ENCODE measurements around the gene ZBTB7C. TPM values are rescaled to one million over a fixed set of nuclear protein-coding genes. Genes with fewer than 3 reads are reported as not detected.

ZBTB7C gene
- total RNA-seq, 1 donor = not detected

DNA sequence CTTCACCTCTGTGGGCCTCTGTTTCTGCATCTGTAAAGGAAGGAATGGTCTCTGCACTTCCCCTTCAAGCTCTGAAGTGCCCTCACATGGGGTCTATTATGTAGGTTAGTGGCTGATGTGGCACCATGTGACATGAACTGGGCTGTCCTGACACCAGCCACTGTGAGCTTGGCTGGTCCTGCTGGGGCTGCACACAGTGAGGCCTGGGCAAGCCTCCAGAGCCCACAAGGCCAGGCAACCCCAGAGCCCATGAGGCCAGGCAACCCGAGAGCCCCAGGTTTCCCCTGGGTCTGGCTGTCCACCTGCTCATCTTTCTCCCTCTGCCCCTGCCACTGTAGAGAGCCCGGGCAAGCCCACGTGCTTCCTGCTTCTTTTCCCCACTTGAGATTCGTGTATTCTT, 328.6 kb downstream of the ZBTB7C start:
- DNase-seq (ENCODE audit: low read depth) = no peak
- H3K4me3 ChIP-seq (ENCODE audit: low read depth, low read length) = no peak overlapping the region
- TF ChIP-seq, protein P1, sequence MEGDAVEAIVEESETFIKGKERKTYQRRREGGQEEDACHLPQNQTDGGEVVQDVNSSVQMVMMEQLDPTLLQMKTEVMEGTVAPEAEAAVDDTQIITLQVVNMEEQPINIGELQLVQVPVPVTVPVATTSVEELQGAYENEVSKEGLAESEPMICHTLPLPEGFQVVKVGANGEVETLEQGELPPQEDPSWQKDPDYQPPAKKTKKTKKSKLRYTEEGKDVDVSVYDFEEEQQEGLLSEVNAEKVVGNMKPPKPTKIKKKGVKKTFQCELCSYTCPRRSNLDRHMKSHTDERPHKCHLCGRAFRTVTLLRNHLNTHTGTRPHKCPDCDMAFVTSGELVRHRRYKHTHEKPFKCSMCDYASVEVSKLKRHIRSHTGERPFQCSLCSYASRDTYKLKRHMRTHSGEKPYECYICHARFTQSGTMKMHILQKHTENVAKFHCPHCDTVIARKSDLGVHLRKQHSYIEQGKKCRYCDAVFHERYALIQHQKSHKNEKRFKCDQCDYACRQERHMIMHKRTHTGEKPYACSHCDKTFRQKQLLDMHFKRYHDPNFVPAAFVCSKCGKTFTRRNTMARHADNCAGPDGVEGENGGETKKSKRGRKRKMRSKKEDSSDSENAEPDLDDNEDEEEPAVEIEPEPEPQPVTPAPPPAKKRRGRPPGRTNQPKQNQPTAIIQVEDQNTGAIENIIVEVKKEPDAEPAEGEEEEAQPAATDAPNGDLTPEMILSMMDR (IDR thresholded peaks at IDR 0.05; ENCODE audit: insufficient read depth, low read depth, low read length) = no peak

DNA sequence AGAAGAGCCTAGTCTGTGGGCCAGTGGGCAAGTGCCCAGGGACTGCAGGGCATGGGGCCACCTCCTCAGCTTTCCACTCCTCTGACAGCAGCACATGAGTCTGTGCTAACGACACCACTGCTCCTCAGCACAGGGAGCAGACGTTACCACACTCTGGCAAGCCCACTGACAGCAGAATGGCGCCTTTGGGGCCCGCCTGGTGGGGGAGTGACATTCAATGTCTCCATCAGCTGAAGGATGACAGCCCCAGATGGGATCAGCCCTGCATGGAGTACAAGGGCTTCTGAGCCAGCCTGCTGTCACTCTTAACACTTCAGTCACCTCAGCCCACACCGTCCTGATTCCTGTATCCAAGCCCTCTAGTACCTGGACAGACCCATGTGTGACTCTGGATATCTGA, 329.3 kb downstream of the ZBTB7C start:
- TF ChIP-seq, protein P1 (IDR thresholded peaks at IDR 0.05; ENCODE audit: insufficient read depth, low read depth, low read length) = no peak
- H3K4me3 ChIP-seq (ENCODE audit: low read depth, low read length) = no peak overlapping the region
- no peak for DNase-seq (ENCODE audit: low read depth)

DNA sequence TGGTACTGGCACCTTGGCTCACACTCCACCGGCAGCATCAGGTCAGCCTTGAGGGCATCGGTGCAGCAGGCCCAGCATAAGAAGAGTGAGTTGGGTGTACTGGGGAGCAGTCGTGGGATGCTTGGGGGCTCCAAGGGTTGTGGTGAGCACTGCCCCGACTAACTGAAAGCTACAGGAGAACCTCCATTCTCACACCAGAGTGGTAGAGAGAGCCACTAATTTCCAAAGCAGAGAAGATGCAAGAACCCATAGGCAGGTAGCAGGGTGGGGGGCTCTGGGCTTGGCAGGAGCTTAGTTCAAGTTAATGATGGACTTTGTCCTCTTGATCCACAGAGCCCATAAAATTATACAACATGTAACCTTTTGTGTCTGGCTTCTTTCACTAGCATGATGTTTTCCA, 330.7 kb downstream of the ZBTB7C start:
- no peak overlapping the region for H3K4me3 ChIP-seq (ENCODE audit: low read depth, low read length)
- TF ChIP-seq, protein P1 (IDR thresholded peaks at IDR 0.05; ENCODE audit: insufficient read depth, low read depth, low read length) = no peak
- no peak for DNase-seq (ENCODE audit: low read depth)

DNA sequence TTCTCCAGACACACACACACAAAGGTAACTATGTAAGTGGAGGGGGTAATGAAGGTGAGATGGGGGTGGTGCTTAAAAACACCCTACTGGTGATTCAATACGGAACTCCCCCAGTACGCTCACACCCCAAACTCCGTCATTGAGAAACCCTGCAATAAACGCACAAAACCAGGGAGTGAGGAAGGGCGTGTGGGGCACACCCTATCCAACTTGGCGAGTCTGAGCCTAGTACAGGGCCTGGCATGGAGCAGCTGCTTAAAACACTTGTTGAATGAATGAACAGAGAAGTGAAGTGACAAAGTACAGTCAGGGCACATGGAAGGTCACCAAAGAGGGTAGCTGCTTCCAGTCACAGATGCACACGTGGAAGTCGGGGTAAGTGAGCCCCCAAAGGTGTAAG, 331.9 kb downstream of the ZBTB7C start:
- TF ChIP-seq, protein P1 (IDR thresholded peaks at IDR 0.05; ENCODE audit: insufficient read depth, low read depth, low read length) = no peak
- no peak overlapping the region for H3K4me3 ChIP-seq (ENCODE audit: low read depth, low read length)
- DNase-seq (ENCODE audit: low read depth) = no peak

DNA sequence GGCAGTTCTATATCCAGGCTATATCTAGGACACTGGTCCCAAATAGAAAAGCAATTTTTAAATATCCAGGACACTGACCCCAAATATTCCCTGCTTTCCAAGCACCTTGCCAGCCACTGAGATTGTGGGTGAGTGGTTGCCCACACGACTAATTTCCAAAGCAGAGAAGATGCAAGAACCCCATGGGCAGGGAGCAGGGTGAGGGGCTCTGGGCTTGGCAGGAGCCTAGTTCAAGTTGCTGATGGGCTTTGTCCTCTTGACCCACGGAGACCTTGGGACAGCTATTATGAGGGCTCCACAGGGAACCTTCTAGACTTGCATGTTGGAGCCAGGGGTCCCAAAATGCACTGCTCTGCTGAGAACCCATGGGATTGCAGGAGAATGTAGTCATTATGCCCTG, 332.7 kb downstream of the ZBTB7C start:
- H3K4me3 ChIP-seq (ENCODE audit: low read depth, low read length) = no peak overlapping the region
- TF ChIP-seq, protein P1 (IDR thresholded peaks at IDR 0.05; ENCODE audit: insufficient read depth, low read depth, low read length) = no peak
- no peak for DNase-seq (ENCODE audit: low read depth)

DNA sequence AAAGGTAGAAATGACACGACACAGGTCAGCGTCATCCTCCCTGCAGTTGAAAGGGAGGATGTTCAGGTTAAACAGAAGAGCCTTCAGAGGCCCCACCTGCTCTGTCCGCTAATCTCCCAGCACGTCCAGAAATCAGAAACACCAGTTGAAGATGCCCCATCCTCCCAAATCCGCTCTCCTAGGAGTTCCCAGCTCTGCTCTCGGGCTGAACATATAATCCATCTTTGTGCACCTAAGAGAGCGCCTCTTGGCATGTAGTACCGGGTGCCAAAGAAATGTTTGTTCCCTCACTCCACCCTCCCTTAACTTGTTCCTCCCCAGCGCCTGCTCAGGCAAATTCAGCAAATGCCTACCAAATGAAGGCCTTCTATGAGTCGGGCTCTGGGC, 333.5 kb downstream of the ZBTB7C start:
- H3K4me3 ChIP-seq (ENCODE audit: low read depth, low read length) = no peak overlapping the region
- TF ChIP-seq, protein P1 (IDR thresholded peaks at IDR 0.05; ENCODE audit: insufficient read depth, low read depth, low read length) = no peak
- DNase-seq (ENCODE audit: low read depth) = no peak

DNA sequence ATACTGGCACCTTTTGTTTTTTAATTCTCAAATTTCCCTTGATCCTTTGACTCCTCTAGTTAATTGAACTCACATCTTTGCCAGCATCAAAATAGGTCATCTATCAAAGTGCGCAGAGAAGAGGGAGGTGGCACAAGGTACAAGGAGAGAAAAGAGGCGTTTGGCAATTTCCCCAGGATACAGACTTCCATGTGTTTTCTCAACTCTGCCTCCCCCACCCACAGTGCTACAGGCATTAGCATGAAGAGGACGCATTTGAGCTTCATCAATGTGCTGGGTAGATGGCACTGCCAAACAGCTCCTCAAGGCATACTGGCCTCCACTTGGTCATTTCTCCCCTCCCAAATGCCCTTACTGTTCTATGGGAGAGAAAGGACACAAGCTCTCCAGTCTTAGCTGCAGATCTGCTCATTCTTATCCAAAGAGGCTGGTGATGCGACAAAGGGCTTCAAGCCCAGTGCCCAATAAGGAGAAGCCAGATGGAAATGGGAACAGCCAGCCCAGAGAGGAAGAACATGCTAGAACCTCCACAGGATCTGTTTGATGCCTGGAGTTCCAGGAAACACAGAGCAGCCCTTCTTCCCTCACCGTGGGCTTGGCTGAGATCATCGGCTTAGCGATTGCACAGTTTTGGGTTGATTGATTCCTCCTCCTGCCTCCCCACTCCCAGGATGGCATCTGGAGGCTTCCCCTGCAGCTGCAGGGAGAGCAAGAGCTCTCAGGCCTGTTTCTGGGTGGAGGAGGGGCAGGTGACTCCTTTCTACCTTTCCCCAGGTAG, 334.1 kb downstream of the ZBTB7C start:
- DNase-seq (ENCODE audit: low read depth) = no peak
- TF ChIP-seq, protein P1 (IDR thresholded peaks at IDR 0.05; ENCODE audit: insufficient read depth, low read depth, low read length) = no peak
- no peak overlapping the region for H3K4me3 ChIP-seq (ENCODE audit: low read depth, low read length)
